ENCODE data around the gene JPH2. TPM values are rescaled to one million over a fixed set of nuclear protein-coding genes. Genes with fewer than 3 reads are reported as not detected.

JPH2 gene
- total and polyA plus RNA-seq, 2 of the 4 experiments (the other 2 are of a cell fraction) = 0.44 to 0.54 TPM

- Histone ChIP-seq H3K36me3 (ENCODE audit: control insufficient read depth, insufficient read depth, low read length) (peaks cover 19% of the 10 kb centered on the region), H4K20me1 (ENCODE audit: insufficient read depth, low read length) (peaks cover 22% of the 10 kb centered on the region), H3K4me2 (ENCODE audit: low read depth, low read length) (no peak overlapping the region), H3K9ac (ENCODE audit: low read depth, low read length) (no peak overlapping the region), H2BK20ac (ENCODE audit: low read depth, low read length) (no peak overlapping the region), H2AK5ac (ENCODE audit: low read depth, low read length) (no peak overlapping the region), H3K56ac (ENCODE audit: extremely low read depth, insufficient read depth, low read length) (no peak overlapping the region), H2AK9ac (replicated peaks; ENCODE audit: low read depth, low read length, poor library complexity) (no peak overlapping the region), H3K27ac (ENCODE audit: insufficient read depth, low read length) (peak overlapping the region; percentile 8; the same call in 1 of the 2 replicates), H2AFZ (replicated peaks; ENCODE audit: low read length, poor library complexity) (no peak overlapping the region), H4K91ac (ENCODE audit: insufficient read depth, low read depth, low read length) (no peak overlapping the region), H3K14ac (replicated peaks; ENCODE audit: low read depth, low read length) (no peak overlapping the region), H3K4me3 (ENCODE audit: insufficient read depth, low read depth, low read length) (no peak overlapping the region), H3K9me3 (ENCODE audit: control insufficient read depth, insufficient read depth, low read length) (no peaks in the 10 kb centered on the region), H3K27me3 (ENCODE audit: control insufficient read depth, insufficient read depth, low read length) (no peaks in the 10 kb centered on the region), H3K4me1 (ENCODE audit: control insufficient read depth, insufficient read depth, low read length) (peaks cover 11% of the 10 kb centered on the region), H3K18ac (ENCODE audit: low read depth, low read length) (no peak overlapping the region), H4K5ac (ENCODE audit: low read depth, low read length) (no peak overlapping the region), H4K8ac (ENCODE audit: low read depth in 2 of 2, low read length in 2 of 2) (0 out of 4 replicates have a peak overlapping the region, but pooled peaks of 1 of the 2 experiments have one; percentile 9), H2BK5ac (ENCODE audit: low read depth, low read length, poor library complexity, severe bottlenecking) (no peak overlapping the region), H3K9me1 (ENCODE audit: insufficient read depth, low read length) (peaks cover 16% of the 10 kb centered on the region), H3K79me1 (ENCODE audit: low read depth in 1 of 2, low read length in 2 of 2) (peaks cover 9 to 67% of the 10 kb centered on the region in 2 experiments), H3K23ac (ENCODE audit: low read depth, low read length) (peak overlapping the region; percentile 43; the same call in 1 of the 2 replicates), H2BK120ac (ENCODE audit: low read depth, low read length) (peak overlapping the region; percentile 38; the same call in 1 of the 2 replicates), H3K4ac (ENCODE audit: low read depth, low read length) (no peak overlapping the region; the same call in 1 of the 2 replicates), H2BK15ac (ENCODE audit: low read depth, low read length) (0 out of 3 replicates have a peak overlapping the region, but pooled peaks have one; percentile 21)
- DNase-seq = no peak
- POLR2A ChIA-PET (ENCODE audit: unreplicated experiment) = no interaction called here
- BruUV-seq (replicated peaks) = no TSS peak
- dilution Hi-C loops (cut with HindIII; ENCODE audit: low sequenced_read_pairs, unreplicated experiment) = no loop called here
- intact Hi-C loops (cut with micrococcal nuclease) = loop anchor here (10.0 kb wide), 1 partner anchor 751 kb away; the partner anchor contains the start of gene SRSF6
- in situ Hi-C loops (cut with MboI; ENCODE audit: low sequenced_read_pairs) = no loop called here
- TF ChIP-seq MAFK (IDR thresholded peaks at IDR 0.05; ENCODE audit: low read depth, low read length) (no peak), CTCF (conservative IDR thresholded peaks at IDR 0.05; ENCODE audit: low read depth, low read length) (no peak)
- CTCF ChIA-PET = no interaction called here
- no peak for ATAC-seq (ENCODE audit: low read depth)
These were observed 19.1 kb upstream of the JPH2 start for GRCh38 chr20:44206132-44206531.
